HG02943 (cell line): ENCODE data around the gene TMEM53.

Source experiments
- ATAC-seq: cut with Tn5 transposase; IDR thresholded peaks from one replicate; pipeline ENCODE4 v1.9.1; 2021; ENCODE audit warnings: mild to moderate bottlenecking, low read depth, moderate library complexity; ENCODE audit not compliant: unreplicated experiment

TMEM53 gene

DNA sequence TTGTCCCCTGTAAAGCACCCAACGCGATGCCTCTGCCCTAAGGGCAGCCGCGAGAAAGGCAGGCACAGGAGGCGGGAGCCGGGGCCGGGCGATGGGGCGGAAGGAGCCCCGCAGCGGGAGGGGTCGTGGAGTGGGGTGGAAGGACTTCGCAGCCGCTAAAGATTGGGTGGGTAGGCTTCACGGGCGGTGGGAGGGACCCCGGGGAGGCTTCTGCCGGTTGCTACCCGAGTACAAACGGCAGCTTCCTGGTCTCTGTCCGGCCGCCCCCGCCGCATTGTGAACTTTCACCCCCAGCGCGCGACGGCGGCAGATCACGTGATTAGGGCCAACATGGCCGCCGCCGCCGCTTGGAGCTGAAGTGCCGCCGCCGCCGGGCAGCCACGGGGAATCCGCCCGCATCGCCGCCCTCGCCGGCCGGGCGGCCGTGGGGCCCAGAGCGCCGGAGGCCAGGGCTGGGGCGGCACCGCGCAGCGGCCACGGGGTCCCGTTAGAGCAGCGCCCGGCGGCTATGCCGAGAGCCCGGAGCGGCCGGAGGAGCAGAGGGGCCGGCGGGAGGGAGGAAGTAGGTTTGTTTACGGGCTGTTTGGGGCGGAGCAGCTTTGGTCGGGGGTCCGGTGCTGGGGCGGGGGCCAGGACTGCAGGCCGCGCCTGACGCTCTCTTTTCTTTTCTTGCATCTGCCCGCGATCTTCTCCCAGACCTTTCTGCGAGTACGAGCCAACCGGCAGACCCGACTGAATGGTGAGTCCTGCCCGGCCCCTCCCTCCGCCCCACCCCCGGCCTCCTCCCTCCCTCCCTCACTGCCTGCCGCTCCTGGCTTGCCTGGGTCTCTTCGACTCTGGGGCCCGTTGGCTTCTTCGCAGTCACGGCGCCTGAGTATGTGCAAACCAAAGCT is 42.4 kb downstream of the TMEM53 start:
- peak; percentile 57 for ATAC-seq

DNA sequence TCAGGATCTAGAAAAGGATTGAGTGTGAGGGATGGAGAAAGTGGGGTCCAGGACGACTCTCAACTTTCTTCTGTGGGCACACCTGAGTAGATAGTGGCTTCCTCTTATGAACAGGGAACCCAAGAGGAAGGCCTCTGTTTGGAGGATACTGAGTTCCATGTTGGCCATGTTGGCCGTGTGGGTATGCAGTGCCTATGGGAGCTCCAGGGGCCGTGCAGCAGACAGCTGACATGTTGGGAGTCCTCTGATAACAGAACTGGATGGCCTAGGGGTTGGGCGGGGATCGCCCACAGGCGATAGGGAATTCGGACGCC is 43.0 kb downstream of the TMEM53 start:
- ATAC-seq, result no peak

DNA sequence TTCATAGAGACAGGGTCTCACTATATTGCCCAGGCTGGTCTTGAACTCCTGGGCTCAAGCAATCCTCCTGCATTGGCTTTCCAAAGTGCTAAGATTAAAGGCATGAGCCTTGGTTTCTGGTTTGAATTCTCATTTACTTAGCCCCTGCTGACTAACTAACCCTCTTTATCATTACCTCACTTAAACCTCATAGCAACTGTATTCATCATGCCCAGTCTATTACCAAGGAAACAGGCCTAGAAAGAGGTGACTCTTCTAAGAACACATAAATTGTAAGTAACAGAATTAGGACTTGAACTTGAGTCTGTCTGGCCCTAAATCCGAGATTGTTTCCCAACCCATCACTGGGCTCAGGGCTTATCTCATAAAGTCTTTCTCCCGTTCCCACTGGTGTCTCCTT is 44.2 kb downstream of the TMEM53 start:
- ATAC-seq, result no peak

DNA sequence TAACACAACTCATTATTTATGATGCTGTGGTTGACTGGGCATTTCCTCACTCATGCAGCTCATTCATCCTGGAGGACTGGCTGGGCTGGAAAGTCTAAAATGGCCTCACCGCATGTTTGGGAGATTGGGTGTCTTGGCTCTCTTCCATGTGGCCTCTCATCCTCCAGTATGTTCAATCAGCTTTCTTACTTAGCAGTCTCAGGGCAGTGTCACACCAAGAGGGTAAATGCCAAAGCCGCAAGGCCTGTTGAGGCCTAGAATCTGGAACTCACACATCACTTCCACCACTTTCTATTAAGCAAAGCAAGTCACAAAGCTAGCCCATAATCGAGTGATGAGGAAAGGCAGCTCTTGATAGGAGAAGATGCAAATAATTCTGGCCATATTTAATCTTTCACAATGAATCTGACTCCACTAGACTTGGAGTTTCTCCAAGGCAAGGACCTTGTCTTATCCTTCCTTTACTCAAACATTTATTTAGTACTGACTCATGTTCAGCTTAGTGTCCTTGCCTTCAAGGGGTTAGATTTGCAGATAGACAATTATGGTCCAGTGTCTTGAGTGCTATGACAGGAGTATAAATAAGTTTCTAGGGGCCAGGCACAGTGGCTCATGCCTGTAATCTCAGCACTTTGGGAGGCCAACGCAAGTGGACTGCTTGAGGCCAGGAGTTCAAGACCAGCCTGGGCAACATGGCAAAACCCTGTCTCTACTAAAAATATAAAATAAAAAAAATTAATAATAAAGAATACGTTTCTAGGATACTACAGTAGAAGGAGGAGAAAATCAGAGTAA is 45.1 kb downstream of the TMEM53 start:
- no peak for ATAC-seq

DNA sequence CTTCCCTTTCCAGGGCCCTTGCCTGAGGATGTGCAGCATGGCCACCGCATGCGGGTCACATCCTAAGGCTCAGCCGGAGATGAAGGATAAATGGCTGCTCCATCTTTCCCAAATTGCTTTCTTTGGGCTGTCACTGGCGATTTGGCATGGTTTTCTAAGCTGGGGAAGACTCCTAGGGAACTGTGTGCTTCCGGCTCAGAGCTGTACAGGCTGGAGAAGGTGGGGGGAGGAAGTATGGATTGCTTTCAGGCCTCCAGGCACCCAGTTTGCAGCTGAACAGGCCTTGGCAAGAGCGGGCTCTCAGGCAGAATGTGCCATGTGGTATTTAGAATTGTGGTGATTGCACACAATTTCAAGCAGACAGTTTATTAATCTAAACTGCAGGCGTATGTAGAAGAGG is 48.9 kb downstream of the TMEM53 start:
- no peak for ATAC-seq

DNA sequence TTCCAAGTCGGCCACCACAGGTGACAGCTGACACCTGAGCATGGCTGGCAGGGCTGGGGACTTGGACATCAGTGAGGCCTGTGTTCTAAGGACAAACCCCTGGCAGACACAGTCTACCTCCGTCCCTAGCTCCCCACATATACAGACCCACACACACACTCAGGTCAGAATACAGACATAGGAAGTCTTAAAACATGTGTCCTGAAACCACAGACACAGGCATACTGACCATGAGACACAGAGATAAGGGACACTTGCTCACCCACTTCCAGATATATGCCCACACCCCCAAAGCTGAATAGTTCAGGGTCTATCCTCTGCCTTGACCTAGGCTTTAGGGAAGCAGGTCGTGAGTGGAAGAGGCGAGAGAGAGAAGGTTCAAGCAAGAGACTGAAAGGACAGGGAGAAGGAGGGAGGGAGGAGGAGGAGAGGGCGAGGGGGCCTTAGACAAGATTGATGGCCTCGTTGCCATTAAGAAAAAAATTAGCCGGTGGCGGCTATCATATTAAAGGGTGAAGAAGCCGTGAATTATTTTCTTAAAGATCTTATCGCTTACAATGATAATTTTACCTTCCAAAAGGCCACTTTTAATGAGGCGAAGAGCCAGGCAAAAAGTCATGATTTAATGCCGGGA is 49.9 kb downstream of the TMEM53 start:
- no peak for ATAC-seq

DNA sequence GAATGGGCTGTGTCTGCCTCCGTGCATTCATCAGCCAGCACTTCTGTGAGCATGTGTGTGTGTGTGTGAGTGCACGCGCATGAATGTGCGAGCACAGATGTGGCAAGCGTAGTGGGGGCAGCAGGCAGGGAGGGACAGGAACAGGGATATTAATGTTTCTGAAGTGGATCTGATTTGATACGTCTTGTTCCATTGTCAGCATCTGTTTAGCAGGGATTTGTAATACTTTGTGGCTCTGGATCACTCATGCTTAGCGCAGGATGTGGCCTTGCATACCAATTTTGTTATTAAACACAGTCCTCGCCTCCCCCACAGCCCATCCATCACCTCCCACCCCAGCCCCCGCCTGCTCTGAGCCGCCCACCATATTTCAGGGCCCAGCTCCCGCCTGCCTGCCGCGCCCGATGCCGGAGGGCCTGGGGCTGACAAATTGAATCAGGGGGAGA is 52.4 kb downstream of the TMEM53 start:
- no peak for ATAC-seq

DNA sequence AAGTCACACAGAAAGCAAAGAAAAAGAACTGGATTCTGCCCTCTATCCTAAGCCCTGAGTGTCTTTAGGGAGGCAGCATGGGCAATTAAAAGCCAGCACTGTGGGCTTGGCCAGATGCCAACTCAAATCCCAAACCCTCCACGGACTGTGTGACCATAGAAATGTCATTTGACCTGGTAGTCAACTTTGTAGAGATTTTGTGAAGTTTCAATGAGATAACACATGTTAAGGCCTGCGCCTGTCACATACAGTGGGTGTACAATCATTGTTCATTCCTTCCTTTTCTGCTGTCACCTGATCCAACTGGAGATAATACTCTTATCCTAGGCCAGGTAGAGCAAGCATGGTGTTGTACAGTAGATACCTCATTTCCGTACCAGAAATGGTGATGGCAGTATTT is 54.2 kb downstream of the TMEM53 start:
- no peak for ATAC-seq

DNA sequence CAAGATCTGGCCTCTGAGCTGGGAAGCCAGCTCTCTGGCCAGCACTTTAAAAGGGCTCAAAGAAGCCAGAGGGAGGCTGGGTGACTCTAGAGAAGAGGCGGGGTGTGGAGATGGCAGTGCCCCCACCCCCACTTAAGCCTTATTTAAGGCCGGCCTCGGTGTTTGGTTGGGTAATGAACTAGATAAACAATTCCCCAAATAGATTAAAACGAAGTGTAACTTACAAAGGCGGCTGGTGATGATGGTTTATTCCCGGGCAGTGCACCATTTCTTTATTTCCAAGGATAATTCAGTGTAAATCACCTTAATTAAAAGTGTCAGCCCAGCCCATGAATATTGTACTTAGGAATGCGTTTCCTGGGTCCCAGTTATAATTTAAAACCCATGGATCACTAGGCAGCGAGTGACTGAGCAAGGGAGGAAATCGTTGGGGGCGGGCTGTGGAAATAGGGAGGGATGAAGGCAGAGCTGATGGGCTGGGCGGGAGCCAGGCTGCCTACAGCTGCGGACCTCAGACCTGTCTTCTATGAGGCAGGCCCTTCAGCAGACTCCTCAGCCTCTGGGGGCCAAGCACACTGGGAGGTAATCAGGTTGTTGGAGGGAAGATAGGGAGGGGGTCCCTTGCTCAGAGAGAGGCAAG is 54.9 kb downstream of the TMEM53 start:
- no peak for ATAC-seq

DNA sequence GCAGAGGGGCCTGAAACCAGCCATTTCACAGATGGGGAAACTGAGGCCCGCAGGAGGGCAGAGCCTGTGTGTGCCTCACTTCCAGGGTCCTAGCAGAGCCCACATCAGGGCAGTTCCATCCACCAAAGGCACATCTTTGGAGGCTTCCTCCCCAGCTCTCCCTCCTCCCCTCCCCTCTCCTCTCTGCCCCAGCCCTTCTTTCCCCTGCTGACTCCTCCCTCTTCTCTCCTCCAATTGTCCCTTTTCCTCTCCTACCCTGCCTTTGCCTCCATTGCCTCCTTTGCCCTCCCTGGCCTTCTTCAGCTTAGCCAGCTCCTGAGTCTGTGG is 56.6 kb downstream of the TMEM53 start:
- ATAC-seq, result no peak

DNA sequence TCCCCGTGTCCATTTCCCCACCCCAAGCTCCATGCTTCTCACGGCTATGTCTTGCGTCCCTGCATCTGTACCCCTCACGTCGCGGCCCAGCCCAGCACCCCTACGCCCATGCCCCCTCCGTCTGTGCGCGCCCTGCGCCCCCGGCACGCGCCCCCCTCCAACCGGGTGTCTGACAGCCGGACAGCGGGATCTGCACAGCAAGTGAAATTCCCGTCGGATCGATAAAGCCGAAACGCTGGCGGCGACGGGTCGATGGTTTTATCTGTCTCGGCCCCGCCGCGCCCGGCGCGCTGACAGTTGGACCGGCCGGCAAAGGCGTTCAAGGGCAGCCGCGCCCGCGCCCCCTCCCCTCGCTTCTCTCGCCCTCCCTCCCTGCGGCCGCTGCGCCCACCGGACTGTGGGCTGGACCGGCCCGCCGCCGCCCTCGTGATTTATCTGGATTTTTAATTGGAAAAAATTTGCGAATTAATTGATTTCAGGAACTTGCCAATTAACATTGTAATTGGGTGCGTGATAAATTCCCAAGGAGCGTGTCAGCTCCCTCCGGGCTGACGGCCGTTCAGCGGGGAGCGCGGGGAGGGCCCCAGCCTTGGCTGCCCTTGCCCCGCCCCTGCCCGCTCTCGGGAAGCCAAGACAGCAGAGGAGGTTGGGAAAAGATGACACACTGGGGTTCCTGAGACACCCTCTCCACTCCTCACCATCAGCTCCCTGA is 57.1 kb downstream of the TMEM53 start:
- no peak for ATAC-seq

DNA sequence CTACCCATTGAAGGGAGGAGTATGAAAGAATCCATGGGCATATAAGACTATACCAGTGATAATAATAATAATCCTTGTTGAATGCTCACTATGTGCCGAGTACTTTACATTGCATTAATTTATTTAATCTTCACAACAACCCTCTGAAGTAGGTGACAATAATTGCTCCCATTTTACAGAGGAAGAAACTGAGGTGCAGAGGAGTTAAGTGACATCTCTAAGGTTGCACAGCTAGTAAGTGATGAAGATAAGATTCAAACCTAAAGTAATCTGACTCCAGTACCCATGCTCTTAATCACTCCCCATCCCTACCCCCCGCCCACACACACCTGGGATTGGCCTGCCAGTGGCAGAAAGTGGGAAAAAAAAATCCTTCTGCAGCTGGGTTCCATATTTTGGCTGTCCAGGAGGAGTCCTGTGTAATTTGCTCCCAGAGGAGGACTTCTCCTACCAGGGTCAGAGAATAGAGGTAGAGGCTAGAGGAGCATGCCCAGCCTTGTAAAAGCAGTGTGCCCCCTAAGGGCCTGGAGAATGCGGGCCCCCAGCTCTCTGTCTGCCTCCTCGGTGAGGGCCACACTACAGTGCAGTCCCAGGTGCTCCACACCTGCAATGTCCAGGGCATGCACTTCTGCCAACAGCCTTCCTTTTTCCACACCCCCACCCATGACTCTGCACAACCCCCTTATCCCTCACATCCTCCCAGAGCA is 57.8 kb downstream of the TMEM53 start:
- no peak for ATAC-seq

DNA sequence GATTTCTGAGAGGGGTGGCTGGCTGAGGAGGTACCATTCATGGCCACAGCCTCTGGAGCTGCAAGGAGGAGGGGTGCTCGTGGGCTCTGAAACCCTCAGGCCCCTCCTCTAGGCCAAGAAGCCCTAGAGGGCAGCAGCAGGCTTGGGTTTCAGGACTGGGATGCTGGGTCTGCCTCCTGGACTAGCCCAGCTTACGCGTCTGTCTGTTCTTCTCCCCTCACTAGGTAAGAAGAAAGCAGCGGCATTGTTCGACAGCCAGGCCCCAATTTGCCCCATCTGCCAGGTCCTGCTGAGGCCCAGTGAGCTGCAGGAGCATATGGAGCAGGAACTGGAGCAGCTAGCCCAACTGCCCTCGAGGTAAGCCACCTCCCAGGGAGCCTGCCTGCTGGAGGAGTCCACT is 60.3 kb downstream of the TMEM53 start:
- ATAC-seq, result no peak

DNA sequence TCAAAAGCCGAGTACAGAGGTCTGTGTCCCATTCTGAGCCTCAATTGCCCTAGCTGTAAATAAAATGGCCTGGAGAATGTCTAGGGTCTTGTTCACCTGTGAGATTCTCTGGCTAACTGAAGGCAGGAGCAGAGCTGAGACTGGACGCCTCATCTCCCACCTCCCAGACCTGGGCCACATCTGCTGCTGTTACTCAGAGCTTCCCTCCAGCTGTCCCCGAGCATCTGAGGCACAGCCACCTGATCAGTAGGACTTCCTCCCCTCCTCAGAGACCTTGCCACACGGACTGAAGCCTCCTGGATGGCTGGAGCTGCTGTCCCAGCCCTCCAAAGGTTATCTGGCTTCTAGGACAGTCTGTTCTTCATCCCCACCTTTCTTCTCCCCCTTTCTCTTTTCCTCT is 62.4 kb downstream of the TMEM53 start:
- ATAC-seq, result no peak

DNA sequence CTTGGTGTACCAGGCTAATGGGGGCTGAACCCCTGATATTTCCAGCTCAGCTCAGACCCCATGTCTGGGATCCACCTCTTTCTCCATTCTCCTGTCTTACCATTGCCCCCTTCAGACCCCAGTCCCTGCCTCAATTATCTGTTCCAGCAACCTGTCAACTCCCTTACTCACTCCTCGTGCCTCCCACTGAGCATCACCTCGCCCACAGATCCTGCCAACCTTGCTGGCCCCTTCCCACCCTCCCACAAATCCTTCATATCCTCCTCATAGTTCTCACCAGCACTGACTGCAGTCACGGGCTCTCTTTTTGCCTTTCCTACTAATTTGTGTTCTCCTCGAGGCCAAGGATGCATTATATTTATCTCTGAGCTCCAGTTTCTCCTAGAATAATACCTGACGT is 62.9 kb downstream of the TMEM53 start:
- no peak for ATAC-seq

DNA sequence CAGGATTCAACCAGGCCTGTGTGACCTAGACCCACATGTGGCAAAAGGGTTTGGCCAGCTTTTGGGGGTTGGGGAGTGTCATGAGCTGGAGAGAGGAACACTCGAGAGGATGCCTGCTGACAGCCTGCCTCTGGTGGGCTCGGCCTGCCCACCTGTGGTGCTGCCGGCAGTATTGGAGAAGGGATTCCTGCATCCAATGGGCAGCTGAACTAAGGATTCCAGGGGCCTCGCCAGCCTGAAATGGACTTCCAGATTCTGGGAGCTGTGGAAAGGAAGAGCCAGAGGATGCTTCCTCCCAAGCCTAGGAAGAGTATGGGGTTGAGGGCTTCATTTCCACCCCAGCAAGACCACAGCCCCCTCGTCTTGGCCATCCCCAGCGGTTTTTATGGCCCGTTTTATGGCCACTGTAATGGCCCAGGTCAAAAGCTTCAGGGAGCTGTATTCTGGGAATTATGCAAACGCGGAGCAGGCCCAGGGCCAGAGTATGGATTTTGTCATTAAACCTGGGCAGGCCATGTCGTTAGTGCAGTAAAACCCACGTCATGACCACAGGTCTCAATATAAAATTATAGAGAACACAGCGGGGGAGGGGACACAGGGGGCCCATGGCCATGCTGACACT is 63.6 kb downstream of the TMEM53 start:
- no peak for ATAC-seq

DNA sequence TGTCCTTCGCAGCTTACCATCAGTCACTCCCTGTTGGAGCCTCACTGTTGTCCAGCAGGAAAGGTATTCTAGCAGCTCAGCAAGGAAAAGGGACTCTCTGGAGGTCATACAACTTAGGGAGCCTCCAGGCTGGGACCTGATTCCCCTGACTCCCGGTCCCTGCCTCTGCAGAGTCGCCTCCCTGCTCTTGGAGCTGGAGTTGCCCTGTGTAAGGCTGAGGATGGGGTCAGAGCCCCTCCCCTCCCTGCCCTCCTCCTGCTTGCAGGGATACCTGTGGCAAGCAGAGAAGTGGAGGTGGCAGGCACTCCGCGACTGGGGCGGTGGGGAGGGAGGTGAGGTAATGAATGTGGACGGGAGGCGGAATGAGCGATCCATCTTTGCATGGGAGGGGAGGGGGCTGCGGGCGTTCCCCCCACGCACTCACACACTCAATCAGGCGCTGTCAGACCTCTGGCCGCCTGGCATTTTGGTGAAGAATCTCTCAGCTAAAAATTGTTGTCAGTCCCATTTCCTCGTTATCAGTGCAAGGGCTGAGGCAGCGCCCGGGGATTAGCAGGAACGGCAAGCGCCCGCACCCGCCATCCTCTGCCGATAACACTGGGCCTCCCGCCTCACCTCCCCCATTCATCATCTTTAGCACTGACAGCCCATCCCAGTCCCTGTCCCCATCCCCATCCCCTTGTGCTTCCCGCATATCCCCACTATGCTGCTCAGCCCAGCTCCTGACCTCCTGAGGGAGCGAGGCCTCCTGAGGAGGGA is 64.3 kb downstream of the TMEM53 start:
- no peak for ATAC-seq

DNA sequence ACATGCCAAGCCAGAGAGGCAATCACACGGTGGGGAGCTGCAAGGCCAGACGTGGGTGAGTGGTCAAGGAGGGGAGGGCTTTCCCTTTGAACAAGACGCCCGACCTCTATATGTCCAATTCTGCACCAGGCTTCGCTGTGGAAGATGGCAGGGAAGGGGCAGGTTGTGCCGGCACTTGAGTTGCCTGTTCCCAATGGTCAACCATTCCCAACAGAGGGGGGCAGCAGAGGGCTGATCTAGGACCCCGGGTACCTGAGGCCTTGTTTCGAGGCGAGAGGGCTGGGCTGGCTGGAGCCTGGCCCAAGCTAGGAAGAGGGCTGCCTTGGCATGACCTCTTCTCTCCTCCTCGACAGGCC is 64.9 kb downstream of the TMEM53 start:
- ATAC-seq, result no peak

DNA sequence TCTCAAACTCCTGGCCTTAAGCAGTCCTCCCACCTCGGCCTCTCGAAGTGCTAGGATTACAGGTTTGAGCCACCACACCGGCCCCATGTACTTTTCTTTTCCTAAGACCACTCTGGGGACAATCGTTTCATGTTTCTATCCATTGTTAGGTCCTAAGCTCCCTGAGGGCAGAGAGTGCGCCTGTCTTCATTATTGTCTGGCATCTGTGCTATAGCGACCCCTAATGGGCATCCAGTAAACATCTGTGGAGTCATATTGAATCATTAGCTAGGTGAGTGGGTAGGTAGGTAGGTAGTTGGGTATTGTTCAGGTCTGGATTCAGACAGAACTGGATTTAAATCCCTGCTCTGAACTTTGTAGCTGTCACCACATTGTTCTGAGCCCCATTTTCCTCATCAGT is 66.1 kb downstream of the TMEM53 start:
- ATAC-seq, result no peak
